GM13977 (cell line): ENCODE results near the gene SAMSN1.

Source experiments
- DNase-seq: peaks from one replicate; pipeline ENCODE4 v3.0.0; 2012; ENCODE audit warnings: low spot score
- in situ Hi-C: fragments of 300-500 bp; cut with MboI; formaldehyde crosslinking; loops from one replicate; pipeline ENCODE4 v1.12.0; 2022; ENCODE audit warnings: low sequenced_read_pairs, low pct_unique_long_range_greater_than_20kb, mixed read lengths, inconsistent platforms; ENCODE audit not compliant: unreplicated experiment
- TF ChIP-seq, protein P1 (sequence below): IDR thresholded peaks from 2 replicates; pipeline ENCODE4 v1.5.1; 2012; ENCODE audit warnings: mild to moderate bottlenecking, control low read depth; ENCODE audit not compliant: insufficient read depth; ENCODE audit errors: extremely low read depth, missing control alignments

Gene SAMSN1

DNA sequence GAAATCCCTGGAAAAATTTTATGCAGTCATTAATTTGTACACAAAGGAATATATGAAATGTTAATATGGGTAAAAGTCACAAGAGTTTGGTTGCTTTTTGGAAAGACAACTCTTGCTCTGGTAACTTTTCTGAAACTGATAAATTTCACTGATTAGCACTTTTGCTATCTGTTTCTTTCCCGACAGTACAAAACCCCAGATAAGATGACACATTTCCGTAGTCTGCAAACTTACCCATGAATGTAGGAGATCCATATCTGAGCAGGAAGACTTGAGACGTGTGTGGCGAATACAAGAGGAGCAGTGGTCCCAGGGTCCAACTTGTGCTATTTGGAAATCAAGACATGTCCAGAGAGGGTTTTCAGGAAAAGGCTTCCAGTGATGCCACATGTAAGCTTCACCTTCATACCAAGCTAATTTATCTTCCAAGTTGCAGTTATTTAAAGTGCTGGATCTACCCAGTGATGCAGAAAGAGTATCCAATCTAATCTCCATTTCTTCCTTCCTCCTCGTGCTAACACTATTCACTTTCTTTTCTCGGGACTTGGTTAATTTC lies 35.9 kb upstream of the SAMSN1 start:
- in situ Hi-C loops = no loop called here
- no peak for DNase-seq
- TF ChIP-seq, protein P1, sequence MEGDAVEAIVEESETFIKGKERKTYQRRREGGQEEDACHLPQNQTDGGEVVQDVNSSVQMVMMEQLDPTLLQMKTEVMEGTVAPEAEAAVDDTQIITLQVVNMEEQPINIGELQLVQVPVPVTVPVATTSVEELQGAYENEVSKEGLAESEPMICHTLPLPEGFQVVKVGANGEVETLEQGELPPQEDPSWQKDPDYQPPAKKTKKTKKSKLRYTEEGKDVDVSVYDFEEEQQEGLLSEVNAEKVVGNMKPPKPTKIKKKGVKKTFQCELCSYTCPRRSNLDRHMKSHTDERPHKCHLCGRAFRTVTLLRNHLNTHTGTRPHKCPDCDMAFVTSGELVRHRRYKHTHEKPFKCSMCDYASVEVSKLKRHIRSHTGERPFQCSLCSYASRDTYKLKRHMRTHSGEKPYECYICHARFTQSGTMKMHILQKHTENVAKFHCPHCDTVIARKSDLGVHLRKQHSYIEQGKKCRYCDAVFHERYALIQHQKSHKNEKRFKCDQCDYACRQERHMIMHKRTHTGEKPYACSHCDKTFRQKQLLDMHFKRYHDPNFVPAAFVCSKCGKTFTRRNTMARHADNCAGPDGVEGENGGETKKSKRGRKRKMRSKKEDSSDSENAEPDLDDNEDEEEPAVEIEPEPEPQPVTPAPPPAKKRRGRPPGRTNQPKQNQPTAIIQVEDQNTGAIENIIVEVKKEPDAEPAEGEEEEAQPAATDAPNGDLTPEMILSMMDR = no peak

DNA sequence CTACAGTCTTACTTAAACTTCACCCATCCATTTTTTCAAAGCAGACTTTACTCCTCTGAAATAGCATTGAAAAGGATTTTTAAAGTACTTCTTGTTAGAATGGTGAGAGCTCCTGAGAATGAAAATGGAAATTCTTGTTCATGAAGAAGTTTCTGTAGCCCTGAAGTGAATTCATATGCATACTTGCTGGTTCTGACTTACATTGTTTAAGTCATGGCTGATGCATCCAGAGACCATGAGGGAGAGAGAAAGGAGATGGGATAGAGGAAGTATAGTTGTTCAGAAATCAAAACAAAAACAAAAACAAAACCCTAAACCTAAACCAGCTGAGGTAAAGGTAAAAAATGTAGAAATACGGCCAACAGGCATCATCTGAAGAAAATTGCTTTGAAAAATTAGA lies 27.1 kb upstream of the SAMSN1 start:
- TF ChIP-seq, protein P1 = no peak
- DNase-seq = no peak

DNA sequence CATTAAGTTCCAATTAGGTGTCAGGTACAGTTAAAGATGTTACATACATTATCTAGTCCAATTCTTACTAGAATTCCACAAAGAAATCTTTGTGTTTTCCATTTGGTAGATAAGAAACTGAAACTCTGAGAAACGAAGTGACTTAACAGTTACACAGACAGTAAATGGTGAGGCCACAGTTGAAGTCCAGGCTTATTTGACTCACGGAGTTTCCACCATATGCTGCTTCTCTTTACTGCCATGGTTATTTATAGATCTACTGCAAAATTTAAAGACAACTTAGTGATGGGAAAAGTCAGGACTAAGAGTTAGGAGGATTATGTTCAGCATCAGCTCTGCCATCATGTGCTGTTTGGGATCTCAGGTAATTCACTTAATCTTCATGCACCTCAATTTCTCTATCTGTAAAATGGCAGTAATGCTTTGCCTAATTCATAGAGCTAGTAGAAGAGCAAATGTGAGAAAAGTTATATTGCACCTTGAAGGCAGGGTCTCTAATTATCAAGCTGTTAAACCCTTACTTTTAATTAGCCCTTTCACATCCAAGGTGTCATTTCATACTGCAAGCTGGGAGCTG lies 26.2 kb upstream of the SAMSN1 start:
- DNase-seq = no peak
- TF ChIP-seq, protein P1 = no peak
- in situ Hi-C loops = no loop called here

More for the DNA sequence above, 27.1 kb upstream of the SAMSN1 start:
- in situ Hi-C loops = no loop called here

DNA sequence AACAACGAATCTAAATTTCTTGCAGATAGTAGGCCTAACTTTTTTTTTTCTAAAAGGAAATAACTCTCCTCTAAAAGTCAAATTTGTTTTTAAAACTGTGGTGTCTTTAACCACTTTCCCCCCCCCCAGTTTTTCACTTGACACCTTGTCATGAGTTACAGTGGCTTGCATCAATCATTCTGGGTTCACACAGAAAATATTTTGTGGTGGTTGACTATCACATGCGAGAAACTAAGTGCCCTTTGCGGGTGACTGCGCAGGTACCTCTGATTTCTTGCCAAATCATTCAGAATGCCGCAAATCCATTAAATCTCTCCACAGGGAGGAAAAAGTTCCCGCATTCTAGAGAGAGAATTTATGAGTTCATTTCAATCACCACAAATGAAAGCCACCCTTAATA lies 23.8 kb upstream of the SAMSN1 start:
- in situ Hi-C loops = no loop called here
- no peak for DNase-seq
- TF ChIP-seq, protein P1 = no peak

DNA sequence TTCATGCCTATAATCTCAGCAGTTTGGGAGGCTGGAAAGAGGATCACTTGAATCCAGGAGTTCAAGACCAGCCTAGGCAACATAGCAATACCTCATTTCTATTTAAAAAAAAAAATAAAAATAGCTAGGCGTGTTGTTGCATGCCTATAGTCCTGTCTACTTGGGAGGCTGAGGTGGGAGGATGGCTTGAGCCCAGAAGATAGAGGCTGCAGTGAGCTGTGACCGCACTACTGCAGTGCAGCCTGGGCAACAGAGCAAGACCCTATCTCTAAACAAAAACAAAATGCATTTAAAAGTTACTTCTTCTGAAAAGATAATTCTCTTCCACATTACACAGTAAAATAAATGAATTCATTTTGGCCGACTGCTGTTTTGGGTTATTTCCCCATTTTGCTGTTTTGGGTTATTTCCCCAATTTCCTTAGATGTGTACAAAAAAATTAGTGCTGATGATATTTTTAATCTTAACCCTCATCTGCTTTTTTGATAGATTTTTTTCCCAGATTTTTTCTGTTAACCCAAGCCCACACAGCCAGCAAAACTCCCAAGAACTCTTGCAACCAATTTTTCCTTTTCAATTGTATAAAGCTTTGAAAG lies 23.0 kb upstream of the SAMSN1 start:
- DNase-seq = no peak
- TF ChIP-seq, protein P1 = no peak
- in situ Hi-C loops = no loop called here

DNA sequence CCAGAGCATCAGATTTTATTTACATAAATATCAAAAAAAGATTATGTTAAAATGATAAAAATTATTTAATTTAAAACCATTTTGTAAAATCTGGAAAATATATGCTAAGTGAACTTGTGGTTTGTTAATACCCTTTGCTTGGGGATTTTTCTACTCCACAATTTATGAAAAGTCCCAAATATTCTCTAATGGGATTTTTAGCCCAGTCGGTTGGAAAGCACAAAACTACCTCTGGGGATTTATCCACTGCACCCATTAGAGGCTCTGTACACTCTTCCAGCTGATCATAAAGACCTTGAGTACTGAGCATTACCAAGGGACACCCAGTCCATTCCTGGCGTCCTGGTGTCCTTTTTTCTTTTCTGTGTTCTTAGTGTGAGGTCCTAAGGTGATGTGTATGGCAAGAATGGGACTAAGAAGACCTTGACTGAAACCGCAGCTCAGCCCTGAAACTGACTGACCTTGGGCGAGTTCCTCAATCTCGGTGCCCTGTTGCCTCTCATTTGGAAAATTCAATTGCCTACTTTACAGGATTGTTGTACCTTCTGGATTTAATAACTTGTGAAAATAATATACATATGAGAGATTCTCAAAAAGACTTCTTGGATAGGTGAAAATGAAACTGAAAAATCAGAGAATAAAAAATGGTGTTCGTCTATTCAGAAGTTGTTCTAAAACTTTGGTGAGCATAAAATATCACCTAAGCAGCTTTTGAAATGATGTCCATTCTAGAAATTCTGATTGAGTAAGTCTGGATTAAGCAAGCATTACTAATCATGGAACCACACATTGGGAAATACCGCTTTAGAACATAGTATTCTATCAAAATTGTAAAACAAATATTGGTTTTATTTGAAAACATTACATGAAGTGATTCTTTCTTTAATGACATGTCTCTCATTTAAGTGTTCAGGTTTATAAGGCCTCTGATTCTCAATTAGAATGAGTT lies 21.5 kb upstream of the SAMSN1 start:
- in situ Hi-C loops = no loop called here
- TF ChIP-seq, protein P1 = no peak
- DNase-seq = no peak
